Fibroblast of villous mesenchyme (primary cell): ENCODE data around the gene EXOC4. TPM values are rescaled to one million over a fixed set of nuclear protein-coding genes. Genes with fewer than 3 reads are reported as not detected.

Source experiments
- DNase-seq: peaks from one replicate; pipeline ENCODE4 v3.0.0-alpha.2; 2010; ENCODE audit warnings: low read depth
- H3K4me3 ChIP-seq: 2 replicates; pipeline ENCODE4 v1.5.1; 2011; ENCODE audit warnings: low read depth, mild to moderate bottlenecking, low read length
- total RNA-seq: library from RNA; depleted of rRNA; stranded (reverse); fragments of >200 nt; gene quantifications from 2 replicates; pipeline ENCODE4 v1.2.3, GENCODE V29; 2012
- TF ChIP-seq, protein P1 (sequence below): IDR thresholded peaks from 2 replicates; pipeline ENCODE4 v1.5.1; 2012; ENCODE audit warnings: low read depth, mild to moderate bottlenecking, low read length; ENCODE audit not compliant: insufficient read depth

Gene EXOC4
- total RNA-seq, 1 donor, result 106 TPM

GRCh38 chr7:133645884-133646391, 393.1 kb downstream of the EXOC4 start:
- TF ChIP-seq, protein P1, sequence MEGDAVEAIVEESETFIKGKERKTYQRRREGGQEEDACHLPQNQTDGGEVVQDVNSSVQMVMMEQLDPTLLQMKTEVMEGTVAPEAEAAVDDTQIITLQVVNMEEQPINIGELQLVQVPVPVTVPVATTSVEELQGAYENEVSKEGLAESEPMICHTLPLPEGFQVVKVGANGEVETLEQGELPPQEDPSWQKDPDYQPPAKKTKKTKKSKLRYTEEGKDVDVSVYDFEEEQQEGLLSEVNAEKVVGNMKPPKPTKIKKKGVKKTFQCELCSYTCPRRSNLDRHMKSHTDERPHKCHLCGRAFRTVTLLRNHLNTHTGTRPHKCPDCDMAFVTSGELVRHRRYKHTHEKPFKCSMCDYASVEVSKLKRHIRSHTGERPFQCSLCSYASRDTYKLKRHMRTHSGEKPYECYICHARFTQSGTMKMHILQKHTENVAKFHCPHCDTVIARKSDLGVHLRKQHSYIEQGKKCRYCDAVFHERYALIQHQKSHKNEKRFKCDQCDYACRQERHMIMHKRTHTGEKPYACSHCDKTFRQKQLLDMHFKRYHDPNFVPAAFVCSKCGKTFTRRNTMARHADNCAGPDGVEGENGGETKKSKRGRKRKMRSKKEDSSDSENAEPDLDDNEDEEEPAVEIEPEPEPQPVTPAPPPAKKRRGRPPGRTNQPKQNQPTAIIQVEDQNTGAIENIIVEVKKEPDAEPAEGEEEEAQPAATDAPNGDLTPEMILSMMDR, result no peak
- H3K4me3 ChIP-seq, result no peak overlapping the region
- peak; percentile 36 for DNase-seq

DNA sequence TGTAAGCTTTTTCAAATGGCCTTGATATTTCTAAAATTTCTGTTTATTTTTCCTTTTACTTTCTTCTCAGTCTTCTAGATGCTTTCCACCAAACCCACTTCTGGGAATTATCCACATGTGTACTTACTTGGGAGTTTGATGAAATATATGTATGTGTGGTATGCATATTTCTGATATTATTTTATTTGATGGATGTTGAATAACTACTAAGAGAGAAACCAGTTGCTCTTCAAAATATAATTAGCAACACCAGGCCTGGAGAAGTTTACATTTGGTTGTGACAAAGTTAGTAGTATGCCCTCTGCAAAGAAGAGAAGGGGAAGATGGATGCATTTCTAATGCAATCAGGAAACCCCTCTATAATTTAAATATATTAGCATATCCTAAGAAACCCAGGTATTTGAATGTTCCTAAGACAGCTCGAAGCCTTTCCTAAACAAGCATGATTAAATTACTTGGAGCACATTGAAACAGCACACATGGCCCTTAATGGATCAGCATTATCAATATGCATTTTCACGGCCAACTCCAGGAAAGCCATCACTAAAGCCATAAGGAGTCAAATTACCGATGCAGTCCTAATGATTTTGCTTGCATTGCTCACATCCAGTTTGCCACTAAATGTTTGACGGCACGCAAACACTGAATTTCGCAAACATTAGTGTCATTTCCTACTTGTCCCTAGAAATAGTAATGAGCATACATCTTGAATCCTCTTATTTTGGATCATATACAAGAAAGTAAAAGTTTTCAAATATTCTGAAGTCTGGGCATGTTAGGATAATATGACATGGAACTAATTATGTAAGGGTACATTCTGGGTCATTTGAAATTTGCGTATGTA, 393.8 kb downstream of the EXOC4 start:
- DNase-seq, result no peak
- H3K4me3 ChIP-seq, result no peak overlapping the region
- TF ChIP-seq, protein P1, result no peak

DNA sequence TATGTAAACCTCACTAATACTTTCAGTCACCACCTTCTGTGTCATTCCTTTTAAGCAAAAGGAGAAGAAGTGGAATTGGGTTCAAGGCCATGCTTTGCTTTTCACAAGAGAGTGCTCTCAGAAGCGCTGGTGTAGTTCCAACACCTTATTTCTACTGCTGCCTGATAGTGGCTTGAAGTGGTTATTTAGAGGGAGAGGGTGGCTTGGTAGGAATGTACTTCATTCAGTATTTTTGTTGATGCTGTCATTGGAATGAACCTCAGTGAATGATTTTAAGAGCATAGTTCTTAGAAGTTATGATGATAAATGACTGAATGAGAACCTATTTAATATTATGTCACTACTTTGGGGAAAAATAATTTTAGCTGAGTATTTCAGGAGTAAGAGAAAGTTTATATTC, 396.7 kb downstream of the EXOC4 start:
- no peak overlapping the region for H3K4me3 ChIP-seq
- DNase-seq, result no peak
- TF ChIP-seq, protein P1, result no peak

DNA sequence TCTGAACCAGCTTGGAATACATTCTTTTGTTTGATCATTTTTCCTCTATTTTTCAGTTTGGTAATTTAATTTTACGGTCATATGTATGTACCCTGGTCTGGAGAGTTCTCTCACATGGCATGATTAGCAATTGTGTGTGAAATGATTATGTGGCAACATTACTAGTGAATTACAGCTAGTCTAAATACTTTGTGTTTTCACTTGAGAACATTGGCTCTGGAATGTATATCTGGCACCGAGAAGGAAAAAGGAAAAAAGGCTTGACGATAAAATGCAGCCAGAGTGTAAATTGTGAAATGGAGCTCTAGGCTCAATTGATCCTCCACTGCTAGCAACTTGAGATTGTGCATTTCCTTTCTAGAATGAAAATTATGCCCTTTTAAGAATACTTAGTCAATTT, 397.2 kb downstream of the EXOC4 start:
- DNase-seq, result peak; percentile 81
- TF ChIP-seq, protein P1, result no peak

GRCh38 chr7:133650487-133651300, 397.8 kb downstream of the EXOC4 start:
- TF ChIP-seq, protein P1, result no peak
- no peak overlapping the region for H3K4me3 ChIP-seq
- DNase-seq, result peak; percentile 14

More for the DNA sequence above, 397.2 kb downstream of the EXOC4 start:
- H3K4me3 ChIP-seq, result no peak overlapping the region

DNA sequence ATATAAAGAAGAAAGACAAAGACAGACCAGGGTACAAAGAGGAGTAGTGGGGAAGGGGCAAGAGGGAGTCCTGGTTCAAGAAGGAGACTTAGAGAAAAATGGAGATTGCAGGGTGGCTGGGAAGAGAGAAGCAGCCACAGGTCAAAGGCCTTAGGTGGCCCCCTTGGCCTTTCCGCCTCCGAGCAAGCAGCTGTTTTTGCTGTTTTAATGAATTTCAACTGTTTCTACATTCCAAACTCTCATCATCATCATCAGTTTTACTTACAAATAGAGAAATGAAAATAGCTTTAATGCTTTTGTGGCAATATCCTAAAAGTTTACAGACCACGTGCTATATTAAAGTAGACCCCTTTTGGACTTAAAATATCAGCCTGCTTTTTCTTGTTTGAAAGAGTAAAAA, 399.7 kb downstream of the EXOC4 start:
- no peak for DNase-seq
- H3K4me3 ChIP-seq, result no peak overlapping the region
- TF ChIP-seq, protein P1, result no peak
